K562 (cell line): ENCODE measurements around the gene SLC13A3. TPM values are rescaled to one million over a fixed set of nuclear protein-coding genes. Genes with fewer than 3 reads are reported as not detected.

Source experiments
- ATAC-seq: fragments of 200-7000 bp; cut with Tn5 transposase; 3 replicates; pipeline ENCODE4 v1.9.1; 2020; ENCODE audit warnings: moderate library complexity
- BruUV-seq: library from RNA; stranded (reverse); fragments of 400-500 nt; replicated peaks from 2 replicates; lab custom pipeline; 2021; lab: Mats Ljungman, UMichigan
- CTCF ChIA-PET: fragments of 300-600 bp; formaldehyde crosslinking; extraction: SDS; loops from one replicate; lab custom pipeline; 2021; ENCODE audit warnings: low intra/inter-chr PET ratio; lab: Yijun Ruan, JAX
- POLR2A ChIA-PET: fragments of 300-600, 350-650 bp; sonication (Branson Sonifier 250); formaldehyde crosslinking; extraction: SDS; loops from one replicate; lab custom pipeline; 2021; ENCODE audit warnings: antibody characterized with exemption, inconsistent platforms; lab: Yijun Ruan, JAX
- DNase-seq, 4 experiments: peaks; one replicate each; pipeline versions ENCODE4 v3.0.0 to v3.0.0-alpha.2; 2011 to 2018; ENCODE audit warnings: low spot score in 3 of 4, mixed read lengths in 3 of 4; ENCODE audit errors: extremely low read depth in 1 of 4
- FAIRE-seq: peaks from 2 replicates; lab custom pipeline; 2011; peaks lifted over from hg19 to GRCh38; lab: Jason Lieb, UNC
- H2AFZ ChIP-seq: 2 replicates; pipeline ENCODE4 v1.6.0; 2011; ENCODE audit warnings: low read depth, low read length, control low read depth, inconsistent platforms
- H3K27ac ChIP-seq: fragments of 200-600 bp; 3 replicates; pipeline ENCODE4 v1.8.0; 2011; ENCODE audit warnings: low read depth, mild to moderate bottlenecking, control low read depth, inconsistent platforms, low read length, moderate library complexity, mixed read lengths; ENCODE audit errors: extremely low read depth
- H3K27me3 ChIP-seq, 2 experiments: fragments of 300-600 bp in 1 of 2; 2 replicates in 1 of 2; 3 replicates in 1 of 2; pipeline versions ENCODE4 v1.6.0 to v1.8.0; 2011; ENCODE audit warnings: inconsistent platforms in 2 of 2, low read length in 2 of 2, mild to moderate bottlenecking in 1 of 2, mixed read lengths in 1 of 2, moderate library complexity in 1 of 2; ENCODE audit not compliant: control insufficient read depth in 2 of 2, insufficient read depth in 2 of 2
- H3K36me3 ChIP-seq: fragments of 300-600 bp; 3 replicates; pipeline ENCODE4 v1.8.0; 2011; ENCODE audit warnings: mild to moderate bottlenecking, low read length, inconsistent platforms; ENCODE audit not compliant: control insufficient read depth, insufficient read depth
- H3K4me1 ChIP-seq, 2 experiments: fragments of 200-600 bp in 1 of 2; replicated peaks in 1 of 2; 2 replicates in 1 of 2; 3 replicates in 1 of 2; pipeline versions ENCODE4 v1.5.1 to v1.8.0; 2011; ENCODE audit warnings: inconsistent platforms in 2 of 2, low read length in 2 of 2, mild to moderate bottlenecking in 1 of 2, mixed read lengths in 1 of 2, moderate library complexity in 1 of 2; ENCODE audit not compliant: control insufficient read depth in 2 of 2, insufficient read depth in 2 of 2
- H3K4me2 ChIP-seq: 2 replicates; pipeline ENCODE4 v1.6.1; 2011; ENCODE audit warnings: low read length, control low read depth, inconsistent platforms, mixed read lengths; ENCODE audit not compliant: insufficient read depth
- H3K4me3 ChIP-seq: fragments of 200-600 bp; sonication (generic), shearing (Covaris generic); 2 replicates; pipeline ENCODE4 v1.5.1; 2016; ENCODE audit warnings: control low read depth, inconsistent platforms
- H3K79me2 ChIP-seq: fragments of 200-600 bp; 3 replicates; pipeline ENCODE4 v1.8.0; 2011; ENCODE audit warnings: low read length, inconsistent platforms; ENCODE audit not compliant: control insufficient read depth, insufficient read depth
- H3K9ac ChIP-seq, 2 experiments: 2 replicates each; pipeline versions ENCODE4 v1.6.0 to v1.6.1; 2011; ENCODE audit warnings: low read depth in 2 of 2, low read length in 2 of 2, control low read depth in 1 of 2, inconsistent platforms in 1 of 2, mild to moderate bottlenecking in 1 of 2, mixed read lengths in 1 of 2; ENCODE audit not compliant: insufficient read depth in 1 of 2
- H3K9me1 ChIP-seq: one replicate; pipeline ENCODE4 v1.6.0; 2011; ENCODE audit warnings: inconsistent platforms, mild to moderate bottlenecking, low read length, moderate library complexity; ENCODE audit not compliant: control insufficient read depth, insufficient read depth
- H3K9me3 ChIP-seq: replicated peaks from 2 replicates; pipeline ENCODE4 v1.5.1; 2011; ENCODE audit warnings: low read depth, low read length, inconsistent platforms; ENCODE audit not compliant: control insufficient read depth, insufficient read depth
- H4K20me1 ChIP-seq: replicated peaks from 2 replicates; pipeline ENCODE4 v1.6.1; 2011; ENCODE audit warnings: low read length, inconsistent platforms, mixed read lengths; ENCODE audit not compliant: control insufficient read depth, insufficient read depth
- LARP7 ChIP-seq: fragments of 450-650 bp; IDR thresholded peaks from 2 replicates; pipeline ENCODE4 v1.6.1; 2016
- PBX2 ChIP-seq, 2 experiments: IDR thresholded peaks in 1 of 2; conservative IDR thresholded peaks in 1 of 2; 2 replicates each; pipeline ENCODE4 v1.6.1; 2016; ENCODE audit warnings: low read depth in 2 of 2, mild to moderate bottlenecking in 1 of 2, missing compliant biosample characterization in 1 of 2, missing genetic modification characterization in 1 of 2, moderate library complexity in 1 of 2
- WGBS: fragments of 100-300 bp; shearing (Covaris generic); methylation state at CpG from one replicate; pipeline ENCODE4 v1.1.6; 2016; ENCODE audit warnings: low coverage, mixed read lengths; ENCODE audit not compliant: insufficient coverage; ENCODE audit errors: missing lambda C conversion rate; 5-methylcytosine and 5-hydroxymethylcytosine counted together
- in situ Hi-C: fragments of 300-500 bp; cut with MboI; formaldehyde crosslinking; loops from 4 replicates; pipeline ENCODE4 v1.15.0; 2018; ENCODE audit warnings: inconsistent platforms, mixed read lengths
- intact Hi-C: fragments of 100-400 bp; cut with micrococcal nuclease; formaldehyde crosslinking; loops from 2 replicates; pipeline ENCODE4 v1.14.2; 2022
- polyA plus RNA-seq, 8 experiments: library from polyadenylated mRNA; depleted of rRNA in 4 of 8; stranded (reverse) in 5 of 8; unstranded in 3 of 8; fragments of >200 nt; fragmentation: Nextera tagmentation in 2 of 8; fragmentation: Illumina TruSeq in 1 of 8; extraction: Ambion mirVana in 2 of 8; extraction: Trizol in 1 of 8; gene quantifications; 2 replicates each; pipeline versions ENCODE4 v1.2.1 to v1.2.3, GENCODE V29; 2011 to 2014; ENCODE audit warnings: inconsistent platforms in 1 of 8, missing spikeins in 1 of 8
- total RNA-seq, 7 experiments: library from RNA; depleted of rRNA in 6 of 7; stranded (reverse); fragments of >200 nt in 6 of 7; fragmentation: Illumina TruSeq in 2 of 7; extraction: Trizol in 2 of 7; gene quantifications; 2 replicates each; pipeline versions ENCODE4 v1.2.1 to v1.2.3, GENCODE V29; 2011 to 2021; ENCODE audit warnings: low replicate concordance in 1 of 7

SLC13A3 gene
- total and polyA plus RNA-seq, 9 of the 15 experiments (the other 6 are each of a cell fraction or from before 2014, with no cell fraction given) = 5.5 to 16.4 (median 8.5) TPM

DNA sequence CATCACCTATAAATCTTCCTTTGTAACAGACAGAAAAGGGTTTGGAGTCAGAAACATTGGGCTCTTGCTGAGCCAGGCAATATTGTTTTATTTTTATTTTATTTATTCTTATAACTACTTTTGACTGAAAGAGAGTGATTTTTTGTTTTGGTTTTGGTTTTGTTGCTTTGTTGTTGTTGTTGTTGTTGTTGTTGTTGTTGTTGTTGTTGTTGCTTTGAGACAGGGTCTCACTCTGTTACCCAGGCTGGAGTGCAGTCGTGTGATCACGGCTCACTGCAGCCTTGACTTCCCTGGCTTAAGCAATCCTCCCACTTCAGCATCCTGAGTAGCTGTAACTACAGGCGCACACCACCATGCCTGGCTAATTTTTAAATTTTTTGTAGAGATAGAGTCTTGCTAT lies 15.0 kb upstream of the SLC13A3 start:
- ChIA-PET CTCF (interaction anchor here (0.6 kb wide), 1 partner anchor 254 kb away, joined by 4 read pairs; no protein-coding TSS in a partner anchor), POLR2A (interaction anchor here (0.7 kb wide), 1 partner anchor 470 kb away, joined by 3 read pairs; no protein-coding TSS in a partner anchor)
- Histone ChIP-seq H3K27me3 (no peaks in the 10 kb centered on the region), H3K9me3 (no peaks in the 10 kb centered on the region), H3K4me3 (no peak overlapping the region), H3K4me1 (no peaks in the 10 kb centered on the region), H4K20me1 (no peaks in the 10 kb centered on the region), H3K79me2 (no peaks in the 10 kb centered on the region), H3K36me3 (peaks cover 19% of the 10 kb centered on the region; the same call in 2 of the 3 replicates), H3K9ac (no peak overlapping the region), H3K27ac (no peak overlapping the region), H3K9me1 (peaks cover 4% of the 10 kb centered on the region), H3K4me2 (no peak overlapping the region), H2AFZ (no peak overlapping the region)
- BruUV-seq = no TSS peak
- DNase-seq (no peak), ATAC-seq (no peak), FAIRE-seq (no peak)
- in situ Hi-C loops = no loop called here
- WGBS = 60% methylated on average over 2 of the region's 3 CpGs
- intact Hi-C loops = no loop called here
- no peak for TF ChIP-seq LARP7
- no peak for TF ChIP-seq PBX2 (CRISPR knock-in tag; IDR thresholded peaks at IDR 0.05; ENCODE audit: low read depth)
- 0 out of 2 replicates have a peak, but pooled peaks have one; percentile 16 for TF ChIP-seq PBX2 (tag; conservative IDR thresholded peaks at IDR 0.05; ENCODE audit: low read depth)
